HG02610 (cell line): ENCODE measurements around the gene CPEB2.
A peak's percentile ranks its signal among the peaks of the same experiment; 100 is the strongest.

Experiments
- ATAC-seq: cut with Tn5 transposase; IDR thresholded peaks from one replicate; pipeline ENCODE4 v1.9.1; 2021; ENCODE audit warnings: mild to moderate bottlenecking, moderate library complexity; ENCODE audit not compliant: unreplicated experiment

Gene CPEB2

GRCh38 chr4:15001869-15002658, at the start of gene CPEB2:
Gene CPEB2, plus strand, starts transcription at chr4:15002481. Its CDS starts 193 bp downstream, at chr4:15002674.
- peak; percentile 67 for ATAC-seq

GRCh38 chr4:14958436-14958835, 43.8 kb upstream of the CPEB2 start:
- ATAC-seq = no peak

- ATAC-seq = no peak
Measured at GRCh38 chr4:14961292-14961691, 41.0 kb upstream of the CPEB2 start.

- ATAC-seq = no peak
Measured at GRCh38 chr4:14965071-14965470, 37.2 kb upstream of the CPEB2 start.

GRCh38 chr4:14967982-14968381, 34.3 kb upstream of the CPEB2 start:
- ATAC-seq = no peak

GRCh38 chr4:14977830-14978229, 24.5 kb upstream of the CPEB2 start:
- no peak for ATAC-seq

- no peak for ATAC-seq
Measured at GRCh38 chr4:14984448-14984847, 17.8 kb upstream of the CPEB2 start.

GRCh38 chr4:14985161-14985560, 17.1 kb upstream of the CPEB2 start:
- ATAC-seq = no peak

GRCh38 chr4:14985843-14986242, 16.4 kb upstream of the CPEB2 start:
- ATAC-seq = no peak

- ATAC-seq = no peak
Measured at GRCh38 chr4:14987054-14987453, 15.2 kb upstream of the CPEB2 start.

- no peak for ATAC-seq
Measured at GRCh38 chr4:14990484-14990883, 11.8 kb upstream of the CPEB2 start.

- ATAC-seq = no peak
Measured at GRCh38 chr4:14994242-14994641, 8.0 kb upstream of the CPEB2 start.

- peak; percentile 18 for ATAC-seq
Measured at GRCh38 chr4:15001248-15001868, 923 bp upstream of the CPEB2 start.

GRCh38 chr4:15002659-15003400, 549 bp downstream of the CPEB2 start:
- ATAC-seq = peak; percentile 24

GRCh38 chr4:15003401-15003890, 1.2 kb downstream of the CPEB2 start:
- ATAC-seq = peak; percentile 7

- ATAC-seq = peak; percentile 2
Measured at GRCh38 chr4:15003891-15004738, 1.8 kb downstream of the CPEB2 start.

GRCh38 chr4:15004739-15005301, 2.5 kb downstream of the CPEB2 start:
- ATAC-seq = peak; percentile 10

- no peak for ATAC-seq
Measured at GRCh38 chr4:15005474-15006115, 3.3 kb downstream of the CPEB2 start.

- no peak for ATAC-seq
Measured at GRCh38 chr4:15006416-15007024, 4.2 kb downstream of the CPEB2 start.
